ENCODE results near the gene TUBA4B.

DNA sequence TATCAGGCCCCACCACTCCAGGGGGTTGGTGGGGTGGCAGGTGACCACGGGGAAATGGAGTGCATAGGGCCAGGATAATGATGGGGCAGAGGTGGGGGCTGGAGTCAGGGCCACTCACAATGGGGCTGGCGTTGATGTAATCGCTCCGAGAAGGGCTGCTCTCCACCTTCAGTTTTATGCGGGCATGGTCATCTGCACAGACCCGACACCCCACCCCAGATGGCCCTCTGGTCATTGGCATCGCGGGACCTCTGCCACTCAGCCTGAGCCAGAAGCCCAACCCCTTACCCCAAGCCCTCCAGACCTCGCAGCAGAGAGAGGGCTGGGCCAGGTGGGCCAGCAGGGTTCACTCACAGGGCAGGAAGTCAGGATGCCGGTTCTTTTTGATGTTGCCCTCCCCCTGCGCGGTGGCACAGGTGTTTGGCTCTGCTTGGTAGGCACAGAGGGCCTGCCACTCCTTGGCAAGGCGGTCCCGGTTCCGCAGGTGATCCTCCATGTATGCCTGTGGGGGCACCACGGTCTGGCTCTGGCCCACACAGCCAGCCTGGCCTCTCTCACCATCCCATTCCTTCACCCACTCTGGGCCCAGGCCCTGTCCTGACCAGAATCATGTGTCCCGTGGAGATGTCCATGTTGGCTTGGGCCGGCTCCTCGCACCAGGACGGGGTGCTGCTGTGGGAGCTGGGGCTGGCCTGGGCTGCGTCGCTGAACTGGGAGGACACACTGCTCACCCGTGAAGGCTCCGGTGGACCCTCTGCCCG lies 43.8 kb downstream of the TUBA4B start:
- TF ChIP-seq, protein P1, sequence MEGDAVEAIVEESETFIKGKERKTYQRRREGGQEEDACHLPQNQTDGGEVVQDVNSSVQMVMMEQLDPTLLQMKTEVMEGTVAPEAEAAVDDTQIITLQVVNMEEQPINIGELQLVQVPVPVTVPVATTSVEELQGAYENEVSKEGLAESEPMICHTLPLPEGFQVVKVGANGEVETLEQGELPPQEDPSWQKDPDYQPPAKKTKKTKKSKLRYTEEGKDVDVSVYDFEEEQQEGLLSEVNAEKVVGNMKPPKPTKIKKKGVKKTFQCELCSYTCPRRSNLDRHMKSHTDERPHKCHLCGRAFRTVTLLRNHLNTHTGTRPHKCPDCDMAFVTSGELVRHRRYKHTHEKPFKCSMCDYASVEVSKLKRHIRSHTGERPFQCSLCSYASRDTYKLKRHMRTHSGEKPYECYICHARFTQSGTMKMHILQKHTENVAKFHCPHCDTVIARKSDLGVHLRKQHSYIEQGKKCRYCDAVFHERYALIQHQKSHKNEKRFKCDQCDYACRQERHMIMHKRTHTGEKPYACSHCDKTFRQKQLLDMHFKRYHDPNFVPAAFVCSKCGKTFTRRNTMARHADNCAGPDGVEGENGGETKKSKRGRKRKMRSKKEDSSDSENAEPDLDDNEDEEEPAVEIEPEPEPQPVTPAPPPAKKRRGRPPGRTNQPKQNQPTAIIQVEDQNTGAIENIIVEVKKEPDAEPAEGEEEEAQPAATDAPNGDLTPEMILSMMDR (IDR thresholded peaks at IDR 0.05; ENCODE audit: insufficient read depth, low read length) = no peak
- TF ChIP-seq, protein P2, sequence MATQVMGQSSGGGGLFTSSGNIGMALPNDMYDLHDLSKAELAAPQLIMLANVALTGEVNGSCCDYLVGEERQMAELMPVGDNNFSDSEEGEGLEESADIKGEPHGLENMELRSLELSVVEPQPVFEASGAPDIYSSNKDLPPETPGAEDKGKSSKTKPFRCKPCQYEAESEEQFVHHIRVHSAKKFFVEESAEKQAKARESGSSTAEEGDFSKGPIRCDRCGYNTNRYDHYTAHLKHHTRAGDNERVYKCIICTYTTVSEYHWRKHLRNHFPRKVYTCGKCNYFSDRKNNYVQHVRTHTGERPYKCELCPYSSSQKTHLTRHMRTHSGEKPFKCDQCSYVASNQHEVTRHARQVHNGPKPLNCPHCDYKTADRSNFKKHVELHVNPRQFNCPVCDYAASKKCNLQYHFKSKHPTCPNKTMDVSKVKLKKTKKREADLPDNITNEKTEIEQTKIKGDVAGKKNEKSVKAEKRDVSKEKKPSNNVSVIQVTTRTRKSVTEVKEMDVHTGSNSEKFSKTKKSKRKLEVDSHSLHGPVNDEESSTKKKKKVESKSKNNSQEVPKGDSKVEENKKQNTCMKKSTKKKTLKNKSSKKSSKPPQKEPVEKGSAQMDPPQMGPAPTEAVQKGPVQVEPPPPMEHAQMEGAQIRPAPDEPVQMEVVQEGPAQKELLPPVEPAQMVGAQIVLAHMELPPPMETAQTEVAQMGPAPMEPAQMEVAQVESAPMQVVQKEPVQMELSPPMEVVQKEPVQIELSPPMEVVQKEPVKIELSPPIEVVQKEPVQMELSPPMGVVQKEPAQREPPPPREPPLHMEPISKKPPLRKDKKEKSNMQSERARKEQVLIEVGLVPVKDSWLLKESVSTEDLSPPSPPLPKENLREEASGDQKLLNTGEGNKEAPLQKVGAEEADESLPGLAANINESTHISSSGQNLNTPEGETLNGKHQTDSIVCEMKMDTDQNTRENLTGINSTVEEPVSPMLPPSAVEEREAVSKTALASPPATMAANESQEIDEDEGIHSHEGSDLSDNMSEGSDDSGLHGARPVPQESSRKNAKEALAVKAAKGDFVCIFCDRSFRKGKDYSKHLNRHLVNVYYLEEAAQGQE (IDR thresholded peaks at IDR 0.05; ENCODE audit: insufficient replicate concordance, low read depth) = no peak
